ENCODE measurements around the gene SCRT2. TPM values are rescaled to one million over a fixed set of nuclear protein-coding genes. Genes with fewer than 3 reads are reported as not detected.
A peak's percentile ranks its signal among the peaks of the same experiment; 100 is the strongest.

SCRT2 gene
- total RNA-seq, 1 donor from 2014 or later: not detected

- H3K4me3 Mint-ChIP-seq: peak overlapping the region; percentile 62
- H3K36me3 Mint-ChIP-seq: no peaks in the 10 kb centered on the region
- H3K27me3 Mint-ChIP-seq (ENCODE audit: low read depth): no peaks in the 10 kb centered on the region
- H3K27ac Mint-ChIP-seq: peak overlapping the region; percentile 85
- no peak for DNase-seq (ENCODE audit: low spot score in 2 of 2, unreplicated experiment in 2 of 2)
- no peak for TF ChIP-seq CTCF (IDR thresholded peaks at IDR 0.05; ENCODE audit: unreplicated experiment)
- H3K4me1 Mint-ChIP-seq: peaks cover 10% of the 10 kb centered on the region
- no peaks in the 10 kb centered on the region for H3K9me3 Mint-ChIP-seq
These were observed 34.7 kb downstream of the SCRT2 start for GRCh38 chr20:640674-641515.

- Mint-ChIP-seq H3K4me1 (peaks cover 21% of the 10 kb centered on the region), H3K36me3 (no peaks in the 10 kb centered on the region), H3K27me3 (ENCODE audit: low read depth) (peaks cover 4% of the 10 kb centered on the region), H3K9me3 (no peaks in the 10 kb centered on the region), H3K4me3 (no peak overlapping the region), H3K27ac (no peak overlapping the region)
- no peak for TF ChIP-seq CTCF (IDR thresholded peaks at IDR 0.05; ENCODE audit: unreplicated experiment)
- no peak for DNase-seq (ENCODE audit: low spot score in 2 of 2, unreplicated experiment in 2 of 2)
These were observed 37.0 kb downstream of the SCRT2 start for GRCh38 chr20:638579-638978.

DNA sequence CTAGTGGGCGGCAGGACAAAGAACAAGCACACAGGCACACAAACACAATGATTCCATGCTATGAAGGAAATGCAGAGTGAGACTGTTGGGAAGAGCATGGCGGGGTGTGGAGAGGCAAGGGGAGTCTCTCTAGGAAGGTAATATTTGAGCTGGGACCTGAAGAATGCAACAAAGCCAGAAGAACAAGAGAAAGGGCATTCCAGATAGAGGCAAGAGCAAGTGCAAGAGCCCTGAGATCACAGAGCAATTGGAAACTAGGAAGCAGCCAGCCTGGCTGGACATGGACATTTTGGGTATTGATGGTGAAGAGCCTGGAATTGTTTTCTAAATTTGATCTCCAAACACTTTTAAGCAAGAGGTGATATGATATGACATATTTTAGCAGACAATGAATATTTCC, 38.0 kb downstream of the SCRT2 start:
- Mint-ChIP-seq H3K4me1 (peaks cover 21% of the 10 kb centered on the region), H3K36me3 (no peaks in the 10 kb centered on the region), H3K27ac (no peak overlapping the region), H3K4me3 (no peak overlapping the region), H3K9me3 (no peaks in the 10 kb centered on the region), H3K27me3 (ENCODE audit: low read depth) (peaks cover 4% of the 10 kb centered on the region)
- no peak for DNase-seq (ENCODE audit: low spot score in 2 of 2, unreplicated experiment in 2 of 2)
- TF ChIP-seq CTCF (IDR thresholded peaks at IDR 0.05; ENCODE audit: unreplicated experiment): no peak

DNA sequence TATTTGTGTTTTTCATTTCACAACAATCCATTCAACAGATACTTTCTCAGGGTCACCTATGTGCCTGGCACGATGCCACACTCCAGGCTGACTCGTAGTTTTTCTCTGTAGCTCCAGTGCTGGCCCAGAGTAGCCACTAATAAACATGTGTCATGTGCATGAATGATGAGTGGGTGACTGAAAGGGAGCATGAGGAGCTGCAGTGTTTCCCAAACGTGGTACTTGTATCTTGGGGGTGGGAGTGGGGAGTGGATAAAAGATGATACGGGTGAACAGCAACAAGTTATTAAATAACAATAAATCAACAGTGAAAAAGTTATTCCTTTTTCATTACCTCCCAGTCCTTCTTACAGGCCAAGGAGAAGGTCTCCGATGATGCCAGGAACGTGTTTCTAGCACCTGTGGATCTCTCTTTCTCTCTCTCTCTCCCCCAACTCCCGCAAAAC, 39.7 kb downstream of the SCRT2 start:
- H3K9me3 Mint-ChIP-seq: no peaks in the 10 kb centered on the region
- DNase-seq (ENCODE audit: low spot score in 2 of 2, unreplicated experiment in 2 of 2): no peak
- no peak for TF ChIP-seq CTCF (IDR thresholded peaks at IDR 0.05; ENCODE audit: unreplicated experiment)
- peaks cover 4% of the 10 kb centered on the region for H3K27me3 Mint-ChIP-seq (ENCODE audit: low read depth)
- no peaks in the 10 kb centered on the region for H3K36me3 Mint-ChIP-seq
- no peak overlapping the region for H3K4me3 Mint-ChIP-seq
- peak overlapping the region; percentile 27 for H3K27ac Mint-ChIP-seq
- peaks cover 19% of the 10 kb centered on the region for H3K4me1 Mint-ChIP-seq

GRCh38 chr20:635028-635892, 40.3 kb downstream of the SCRT2 start:
- H3K27me3 Mint-ChIP-seq (ENCODE audit: low read depth): peaks cover 6% of the 10 kb centered on the region
- H3K4me3 Mint-ChIP-seq: no peak overlapping the region

More at GRCh38 chr20:635028-635892, 40.3 kb downstream of the SCRT2 start:
- Mint-ChIP-seq H3K36me3 (no peaks in the 10 kb centered on the region), H3K9me3 (no peaks in the 10 kb centered on the region), H3K27ac (no peak overlapping the region), H3K4me1 (peaks cover 19% of the 10 kb centered on the region)
- TF ChIP-seq CTCF (IDR thresholded peaks at IDR 0.05; ENCODE audit: unreplicated experiment): no peak
- no peak for DNase-seq (ENCODE audit: low spot score in 2 of 2, unreplicated experiment in 2 of 2)

Measured in mesothelial cell of epicardium (in vitro differentiated cells).